Measurements from ENCODE around the gene ZNF695.
A peak's percentile ranks its signal among the peaks of the same experiment; 100 is the strongest.
"Not testable (repeated sequence)": the region's sequence is repeated elsewhere in the genome, so short reads cannot be mapped to it uniquely, and the experiment has no call there.

Gene ZNF695

GRCh38 chr1:247007511-247008405, at the start of gene ZNF695:
TSS of gene ZNF695 (minus strand) at chr1:247008057. CDS start at chr1:247007908, 149 bp downstream.
- peak; percentile 42 to 62 for DNase-seq
- TF ChIP-seq POLR2A (IDR thresholded peaks at IDR 0.05; ENCODE audit: low read length): peak; percentile 33
- no peak for TF ChIP-seq GATA1 (IDR thresholded peaks at IDR 0.05; ENCODE audit: low read depth, low read length)

- no peak for TF ChIP-seq GATA1 (IDR thresholded peaks at IDR 0.05; ENCODE audit: low read depth, low read length)
- TF ChIP-seq POLR2A (IDR thresholded peaks at IDR 0.05; ENCODE audit: low read length): no peak
Observed at GRCh38 chr1:247056071-247056470, 48.2 kb upstream of the ZNF695 start.

GRCh38 chr1:247054992-247055415, 47.1 kb upstream of the ZNF695 start:
- peak in 1 of 2 experiments; percentile 10 for DNase-seq
- TF ChIP-seq GATA1 (IDR thresholded peaks at IDR 0.05; ENCODE audit: low read depth, low read length) (no peak), POLR2A (IDR thresholded peaks at IDR 0.05; ENCODE audit: low read length) (no peak)

More at GRCh38 chr1:247056071-247056470, 48.2 kb upstream of the ZNF695 start:
- no peak for DNase-seq

- DNase-seq: no peak
- TF ChIP-seq POLR2A (IDR thresholded peaks at IDR 0.05; ENCODE audit: low read length) (no peak), GATA1 (IDR thresholded peaks at IDR 0.05; ENCODE audit: low read depth, low read length) (no peak)
Observed at GRCh38 chr1:247047702-247048101, 39.8 kb upstream of the ZNF695 start.

- DNase-seq: no peak
- TF ChIP-seq GATA1 (IDR thresholded peaks at IDR 0.05; ENCODE audit: low read depth, low read length) (no peak), POLR2A (IDR thresholded peaks at IDR 0.05; ENCODE audit: low read length) (no peak)
Observed at GRCh38 chr1:247047260-247047659, 39.4 kb upstream of the ZNF695 start.

- TF ChIP-seq POLR2A (IDR thresholded peaks at IDR 0.05; ENCODE audit: low read length) (no peak), GATA1 (IDR thresholded peaks at IDR 0.05; ENCODE audit: low read depth, low read length) (no peak)
- no peak for DNase-seq
Observed at GRCh38 chr1:247043406-247043805, 35.5 kb upstream of the ZNF695 start.

- peak in 1 of 2 experiments; percentile 8 for DNase-seq
- TF ChIP-seq POLR2A (IDR thresholded peaks at IDR 0.05; ENCODE audit: low read length): no peak
- no peak for TF ChIP-seq GATA1 (IDR thresholded peaks at IDR 0.05; ENCODE audit: low read depth, low read length)
Observed at GRCh38 chr1:247037511-247038320, 29.9 kb upstream of the ZNF695 start.

- not testable (repeated sequence) for DNase-seq
Observed at GRCh38 chr1:247032306-247032705, 24.4 kb upstream of the ZNF695 start.

GRCh38 chr1:247024658-247025057, 16.8 kb upstream of the ZNF695 start:
- not testable (repeated sequence) for DNase-seq

- TF ChIP-seq GATA1 (IDR thresholded peaks at IDR 0.05; ENCODE audit: low read depth, low read length): no peak
- no peak for TF ChIP-seq POLR2A (IDR thresholded peaks at IDR 0.05; ENCODE audit: low read length)
- no peak for DNase-seq
Observed at GRCh38 chr1:247013391-247013790, 5.5 kb upstream of the ZNF695 start.

- TF ChIP-seq GATA1 (IDR thresholded peaks at IDR 0.05; ENCODE audit: low read depth, low read length) (no peak), POLR2A (IDR thresholded peaks at IDR 0.05; ENCODE audit: low read length) (no peak)
- no peak for DNase-seq
Observed at GRCh38 chr1:247008406-247008799, 546 bp upstream of the ZNF695 start.

- not testable (repeated sequence) for DNase-seq
Observed at GRCh38 chr1:247004081-247004480, 3.8 kb downstream of the ZNF695 start.

GRCh38 chr1:246989901-246990300, 18.0 kb downstream of the ZNF695 start:
- TF ChIP-seq GATA1 (IDR thresholded peaks at IDR 0.05; ENCODE audit: low read depth, low read length) (no peak), POLR2A (IDR thresholded peaks at IDR 0.05; ENCODE audit: low read length) (no peak)
- DNase-seq: no peak

GRCh38 chr1:246988316-246988715, 19.5 kb downstream of the ZNF695 start:
- DNase-seq: no peak
- TF ChIP-seq POLR2A (IDR thresholded peaks at IDR 0.05; ENCODE audit: low read length) (no peak), GATA1 (IDR thresholded peaks at IDR 0.05; ENCODE audit: low read depth, low read length) (no peak)
